ENCODE data around the gene PCK2. TPM values are rescaled to one million over a fixed set of nuclear protein-coding genes. Genes with fewer than 3 reads are reported as not detected.

Gene PCK2
- total and polyA plus RNA-seq, 2 donors (not counting 3 experiments of a cell fraction or from before 2014, with no cell fraction given), result 23.5 to 24.5 TPM

GRCh38 chr14:24122898-24123297 lies 28.8 kb downstream of the PCK2 start:
- no peaks in the 10 kb centered on the region for H4K20me1 ChIP-seq (replicated peaks; ENCODE audit: control insufficient read depth, extremely low read depth, insufficient read depth, low read length)
- intact Hi-C loops (cut with micrococcal nuclease), result no loop called here
- no peak overlapping the region for H3K4me3 ChIP-seq (replicated peaks in 1 of 3; ENCODE audit: insufficient read depth in 1 of 3, low read depth in 1 of 3, low read length in 3 of 3)
- H3K27ac ChIP-seq (ENCODE audit: insufficient read depth, low read depth, low read length), result no peak overlapping the region
- H3K79me2 ChIP-seq (ENCODE audit: control insufficient read depth, insufficient read depth, low read length), result no peaks in the 10 kb centered on the region
- ChIA-PET CTCF (interaction anchor here (0.6 to 1.3 kb wide), 2 partner anchors 38 to 64 kb away, joined by 3 read pairs; partner anchors contain the start of gene IRF9), POLR2A (no interaction called here)
- no peak for FAIRE-seq
- H2AFZ ChIP-seq (ENCODE audit: low read depth, low read length), result no peak overlapping the region
- no peak overlapping the region for H3K9ac ChIP-seq (replicated peaks; ENCODE audit: extremely low read depth, insufficient read depth, low read length)
- peaks cover 11 to 35% of the 10 kb centered on the region in 2 experiments for H3K36me3 ChIP-seq (ENCODE audit: control insufficient read depth in 2 of 2, extremely low read depth in 1 of 2, insufficient read depth in 2 of 2, low read length in 2 of 2)
- BruUV-seq (replicated peaks), result no TSS peak
- H3K27me3 ChIP-seq (ENCODE audit: control insufficient read depth in 2 of 2, insufficient read depth in 2 of 2, low read length in 2 of 2), result no peaks in the 10 kb centered on the region
- dilution Hi-C loops (cut with MboI; ENCODE audit: extremely low pct_ligation_motif_present, low sequenced_read_pairs), result no loop called here
- no peak overlapping the region for H3K4me2 ChIP-seq (ENCODE audit: insufficient read depth, low read length)
- H3K9me3 ChIP-seq (replicated peaks; ENCODE audit: control insufficient read depth, insufficient read depth, low read length), result no peaks in the 10 kb centered on the region
- no peak for DNase-seq (ENCODE audit: low read depth, low spot score)
- no peaks in the 10 kb centered on the region for H3K4me1 ChIP-seq (ENCODE audit: control insufficient read depth, extremely low read depth, insufficient read depth, low read length)
- no peak for TF ChIP-seq MAX (IDR thresholded peaks at IDR 0.05; ENCODE audit: insufficient read depth, insufficient read length)
- TF ChIP-seq GATA2 (IDR thresholded peaks at IDR 0.05; ENCODE audit: insufficient read depth, insufficient read length, low read depth, low read length), result no peak
- no peak for TF ChIP-seq MYC (IDR thresholded peaks at IDR 0.05; ENCODE audit: low read depth, low read length)
- TF ChIP-seq POLR2A (IDR thresholded peaks at IDR 0.05; ENCODE audit: low read depth, low read length), result no peak
- TF ChIP-seq FOS (IDR thresholded peaks at IDR 0.05; ENCODE audit: borderline replicate concordance, insufficient read depth, low read length), result no peak
- TF ChIP-seq, protein P1, sequence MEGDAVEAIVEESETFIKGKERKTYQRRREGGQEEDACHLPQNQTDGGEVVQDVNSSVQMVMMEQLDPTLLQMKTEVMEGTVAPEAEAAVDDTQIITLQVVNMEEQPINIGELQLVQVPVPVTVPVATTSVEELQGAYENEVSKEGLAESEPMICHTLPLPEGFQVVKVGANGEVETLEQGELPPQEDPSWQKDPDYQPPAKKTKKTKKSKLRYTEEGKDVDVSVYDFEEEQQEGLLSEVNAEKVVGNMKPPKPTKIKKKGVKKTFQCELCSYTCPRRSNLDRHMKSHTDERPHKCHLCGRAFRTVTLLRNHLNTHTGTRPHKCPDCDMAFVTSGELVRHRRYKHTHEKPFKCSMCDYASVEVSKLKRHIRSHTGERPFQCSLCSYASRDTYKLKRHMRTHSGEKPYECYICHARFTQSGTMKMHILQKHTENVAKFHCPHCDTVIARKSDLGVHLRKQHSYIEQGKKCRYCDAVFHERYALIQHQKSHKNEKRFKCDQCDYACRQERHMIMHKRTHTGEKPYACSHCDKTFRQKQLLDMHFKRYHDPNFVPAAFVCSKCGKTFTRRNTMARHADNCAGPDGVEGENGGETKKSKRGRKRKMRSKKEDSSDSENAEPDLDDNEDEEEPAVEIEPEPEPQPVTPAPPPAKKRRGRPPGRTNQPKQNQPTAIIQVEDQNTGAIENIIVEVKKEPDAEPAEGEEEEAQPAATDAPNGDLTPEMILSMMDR (IDR thresholded peaks at IDR 0.05; ENCODE audit: extremely low read depth in 1 of 2, insufficient read depth in 1 of 2, low read depth in 1 of 2, low read length in 2 of 2), result no peak
- no peak for TF ChIP-seq EZH2 (IDR thresholded peaks at IDR 0.05; ENCODE audit: borderline replicate concordance, low read depth, low read length, severe bottlenecking)
- no peak for TF ChIP-seq POLR2AphosphoS5 (IDR thresholded peaks at IDR 0.05; ENCODE audit: insufficient read depth, low read depth, low read length)
- no peak for TF ChIP-seq JUN (IDR thresholded peaks at IDR 0.05; ENCODE audit: borderline replicate concordance, insufficient read depth, insufficient read length, low read depth)
- no peaks in the 10 kb centered on the region for H3K9me1 ChIP-seq (replicated peaks; ENCODE audit: control insufficient read depth, extremely low read depth, insufficient read depth, low read length)
